GM21390 (cell line): Measurements from ENCODE around the gene TP53AIP1.
A peak's percentile ranks its signal among the peaks of the same experiment; 100 is the strongest.

Experiments
- ATAC-seq: cut with Tn5 transposase; IDR thresholded peaks from one replicate; pipeline ENCODE4 v1.9.1; 2021; ENCODE audit not compliant: unreplicated experiment

The TP53AIP1 gene, protein sequence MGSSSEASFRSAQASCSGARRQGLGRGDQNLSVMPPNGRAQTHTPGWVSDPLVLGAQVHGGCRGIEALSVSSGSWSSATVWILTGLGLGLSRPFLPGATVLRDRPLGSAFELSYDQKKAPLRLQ

DNA sequence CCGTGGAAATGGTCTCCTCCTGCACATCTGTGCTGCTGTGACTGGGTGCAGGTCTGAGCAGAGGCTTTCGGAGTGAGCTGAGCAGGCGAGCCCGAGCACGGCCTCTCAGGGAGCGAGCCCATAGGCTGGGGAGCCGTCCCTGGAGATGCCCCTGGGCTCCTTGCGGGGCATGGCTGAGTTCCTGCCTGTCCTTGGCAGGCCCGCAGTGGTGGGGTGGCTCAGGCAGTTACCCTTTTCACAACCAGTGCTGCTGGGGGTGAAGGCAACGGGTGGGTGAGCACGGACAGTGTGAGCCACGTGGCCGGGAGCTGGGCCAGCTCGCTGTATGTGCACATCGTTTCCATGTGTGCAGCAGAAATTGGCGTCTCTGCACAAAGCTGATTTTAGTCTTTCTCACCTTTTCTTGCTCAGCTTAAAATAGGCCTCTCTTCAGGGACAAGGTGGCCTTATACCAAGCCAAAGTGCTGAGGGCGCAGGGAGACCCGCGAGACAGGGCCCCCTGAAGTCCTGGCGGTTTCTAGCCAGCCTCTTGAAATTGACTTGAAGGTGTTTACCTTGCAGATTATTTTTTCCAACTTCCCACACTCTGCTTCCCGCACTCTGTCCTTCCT, at the start of gene TP53AIP1:
Gene TP53AIP1 (minus strand): TSS at position 55 of the 611 bp plus-strand sequence. CDS start 5,053 bp downstream, outside the sequence.
- ATAC-seq, result no peak

DNA sequence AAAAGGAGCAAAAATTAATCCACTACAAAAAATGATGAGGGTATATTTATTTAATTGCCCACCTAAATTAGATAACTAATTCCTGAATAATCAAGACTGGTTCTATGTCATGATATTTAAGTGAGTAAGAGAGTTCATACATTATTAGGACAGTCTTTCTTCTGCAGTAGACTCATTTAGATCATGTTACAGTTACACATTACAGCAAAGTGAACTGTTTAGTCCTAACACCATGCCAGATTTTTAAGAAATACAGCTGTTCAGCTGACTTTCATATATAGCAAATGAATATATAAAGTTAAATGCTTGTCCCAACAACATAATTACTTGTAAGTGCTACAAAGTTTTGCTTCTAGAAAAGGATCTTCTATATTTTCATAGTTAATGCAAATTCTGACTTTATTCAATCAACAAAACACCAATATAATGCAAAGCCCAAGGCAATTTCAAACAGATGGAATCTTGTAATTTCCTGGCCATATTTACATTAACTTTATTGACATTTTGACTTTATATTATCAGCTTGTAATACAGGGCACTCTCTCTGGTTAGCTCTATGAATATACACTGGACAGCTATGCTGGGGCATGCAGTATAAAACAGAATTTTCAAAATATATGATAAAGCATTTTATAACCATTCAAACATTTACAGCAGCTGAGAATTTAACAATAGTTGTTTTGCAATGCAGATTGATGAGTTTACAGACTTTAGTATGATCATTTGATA, 45.7 kb upstream of the TP53AIP1 start:
- ATAC-seq, result no peak

DNA sequence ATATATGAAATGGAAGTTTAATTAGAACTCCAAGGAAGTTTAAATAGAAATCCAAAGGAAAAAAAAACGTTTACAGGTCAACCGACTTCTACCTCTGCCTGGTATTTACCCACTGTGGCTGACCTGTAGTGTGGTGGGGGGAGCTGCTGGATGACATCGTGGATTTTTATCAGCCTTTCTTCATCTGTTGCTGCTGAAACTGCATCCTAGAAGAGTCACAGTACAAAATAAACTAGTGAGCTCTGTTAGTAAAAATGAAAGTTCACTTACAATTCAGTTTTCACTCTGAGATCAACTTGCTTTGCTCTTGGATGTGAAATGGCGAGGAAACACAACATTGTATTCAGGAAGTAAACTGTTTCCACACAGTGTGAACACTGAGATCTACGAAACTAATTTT, 43.2 kb upstream of the TP53AIP1 start:
- ATAC-seq, result no peak

DNA sequence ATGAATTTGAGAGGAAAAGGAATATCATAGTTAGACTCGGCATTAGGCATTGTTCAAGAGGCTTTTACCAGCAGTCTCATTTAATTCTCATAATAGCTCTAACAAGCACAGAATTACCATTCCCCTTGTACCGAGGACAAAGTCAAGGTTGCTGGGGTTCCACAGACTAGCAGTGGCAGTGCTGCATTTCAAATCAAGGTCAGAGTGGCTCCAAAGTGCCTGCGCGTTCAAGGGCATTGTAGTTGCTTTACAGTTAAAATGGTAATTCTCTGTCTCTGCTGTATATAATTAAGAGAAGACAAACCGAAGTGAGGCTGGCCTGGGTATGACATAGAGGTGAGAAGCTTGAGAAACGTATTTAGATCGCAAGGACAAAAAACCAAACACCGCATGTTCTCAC, 40.4 kb upstream of the TP53AIP1 start:
- no peak for ATAC-seq

DNA sequence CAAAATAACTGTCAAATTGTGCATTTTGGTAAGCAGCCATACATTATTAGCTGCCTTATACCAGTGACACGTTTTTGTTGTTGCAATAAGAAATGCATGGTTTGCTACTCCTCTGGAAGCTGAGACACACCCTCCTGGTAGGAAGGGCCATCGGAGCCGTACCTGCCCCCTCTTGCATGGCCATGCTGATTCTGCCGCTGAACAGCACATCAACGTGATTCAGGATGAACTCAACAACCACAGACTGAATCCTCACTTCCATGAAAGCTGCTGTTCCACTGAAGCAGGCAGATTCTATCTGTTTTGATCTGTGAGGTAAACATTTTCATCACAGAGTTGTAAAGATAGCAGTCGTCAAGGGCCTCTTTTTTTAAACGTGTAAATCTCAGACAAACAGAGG, 38.6 kb upstream of the TP53AIP1 start:
- ATAC-seq, result no peak

DNA sequence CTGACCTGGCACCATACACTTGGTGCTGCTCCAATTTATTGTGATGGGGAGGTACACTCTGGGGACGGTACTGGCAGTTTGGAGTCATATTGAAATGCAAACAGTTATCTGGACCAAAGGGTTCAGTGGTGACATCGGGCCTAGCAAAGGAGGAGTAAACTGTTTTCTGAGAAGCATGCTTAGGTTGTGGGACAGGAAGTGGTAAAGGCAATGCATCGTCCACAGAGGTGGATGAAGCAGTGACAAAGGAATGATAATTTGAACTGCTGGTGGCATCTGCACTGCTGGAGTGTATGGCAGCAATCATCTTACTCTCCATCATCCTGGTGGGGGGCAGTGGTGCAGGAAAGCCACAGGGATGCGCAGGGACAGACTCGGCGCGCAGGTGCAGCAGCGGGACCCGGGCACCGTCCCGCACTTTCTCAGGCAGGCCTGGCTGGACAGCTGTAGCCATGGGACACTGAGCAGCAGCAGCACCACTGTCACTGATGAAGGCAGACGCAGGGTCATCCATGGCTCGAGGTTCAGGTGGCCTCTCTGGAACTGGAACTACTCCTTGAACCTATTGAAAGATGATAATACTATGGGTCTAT, 28.0 kb upstream of the TP53AIP1 start:
- no peak for ATAC-seq

DNA sequence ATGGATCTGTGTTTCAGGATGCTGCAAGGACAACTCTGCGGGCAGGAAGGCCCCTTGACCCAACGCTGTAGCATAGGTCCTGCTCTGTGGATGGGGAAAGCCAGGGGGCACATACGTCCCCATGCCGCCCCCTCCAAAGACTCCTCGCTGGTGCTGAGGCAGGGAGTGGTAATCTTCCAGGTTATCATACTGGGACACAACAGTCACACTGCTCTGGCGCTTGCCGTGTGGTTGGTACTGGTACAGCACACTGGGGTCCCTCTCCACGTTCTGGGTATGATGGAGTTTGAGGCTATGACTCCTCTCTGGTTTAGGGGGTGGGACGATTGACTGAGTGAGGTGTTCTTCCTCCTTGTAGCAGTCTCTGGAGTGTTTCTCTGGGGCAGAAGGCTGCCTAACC, 26.2 kb upstream of the TP53AIP1 start:
- ATAC-seq, result no peak

DNA sequence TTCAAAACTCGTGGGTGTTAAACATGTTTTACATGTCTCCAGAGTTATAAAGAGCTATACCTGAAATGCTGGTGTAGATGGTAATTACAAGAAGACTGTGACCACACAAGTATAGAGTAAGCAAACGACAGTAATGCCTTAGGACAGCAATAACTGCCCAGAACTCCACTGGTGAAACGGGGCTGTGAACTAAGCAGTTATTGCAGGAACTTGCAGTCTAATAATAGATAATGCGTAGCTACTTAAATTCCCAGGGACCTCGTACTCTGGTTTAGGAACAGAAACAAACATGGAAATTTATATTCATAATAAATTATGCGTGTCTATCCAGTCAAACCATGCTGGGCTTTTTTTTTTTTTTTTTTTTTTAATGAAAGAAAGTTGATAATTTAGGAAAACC, 24.9 kb upstream of the TP53AIP1 start:
- ATAC-seq, result no peak

DNA sequence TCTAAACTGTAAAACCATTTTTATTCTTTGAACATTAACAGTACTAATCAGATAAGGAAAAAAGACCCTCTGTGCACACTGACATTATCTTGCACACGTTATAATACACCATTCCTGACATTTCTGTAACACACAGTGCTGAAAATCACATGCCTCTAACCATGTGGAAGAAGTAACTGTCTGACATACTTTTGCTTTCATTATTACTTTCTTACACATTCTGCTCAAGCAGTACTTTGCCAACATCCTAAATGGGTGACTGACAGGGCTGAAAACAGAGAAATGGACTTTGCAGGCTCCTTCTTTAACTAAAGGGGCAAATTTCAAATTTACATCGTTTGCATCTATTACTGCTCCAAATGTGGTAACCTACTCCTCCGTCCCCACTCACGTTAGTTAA, 22.8 kb upstream of the TP53AIP1 start:
- peak; percentile 99 for ATAC-seq

DNA sequence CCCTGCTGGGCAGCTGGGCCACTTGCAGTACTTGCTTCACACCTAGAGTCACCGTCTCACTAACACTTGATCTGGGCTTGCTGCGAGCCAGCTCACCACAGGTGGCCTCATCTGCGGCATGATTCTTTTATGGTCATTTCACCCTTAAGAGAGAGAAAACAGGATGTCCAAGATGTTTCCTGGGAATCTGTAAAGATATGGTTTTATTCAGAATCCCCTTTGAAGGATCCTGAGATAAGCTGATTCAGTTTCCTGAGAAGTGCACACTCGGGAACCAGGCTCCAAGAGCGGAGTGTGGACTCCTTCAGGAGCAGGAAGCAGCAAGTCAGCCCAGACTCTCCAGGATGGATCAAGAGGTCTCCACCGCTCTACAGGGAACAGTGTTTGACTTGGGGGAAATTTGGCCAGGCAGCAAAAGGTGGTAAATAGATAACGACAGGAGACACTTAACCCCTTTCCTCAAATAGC, 21.8 kb upstream of the TP53AIP1 start:
- no peak for ATAC-seq

DNA sequence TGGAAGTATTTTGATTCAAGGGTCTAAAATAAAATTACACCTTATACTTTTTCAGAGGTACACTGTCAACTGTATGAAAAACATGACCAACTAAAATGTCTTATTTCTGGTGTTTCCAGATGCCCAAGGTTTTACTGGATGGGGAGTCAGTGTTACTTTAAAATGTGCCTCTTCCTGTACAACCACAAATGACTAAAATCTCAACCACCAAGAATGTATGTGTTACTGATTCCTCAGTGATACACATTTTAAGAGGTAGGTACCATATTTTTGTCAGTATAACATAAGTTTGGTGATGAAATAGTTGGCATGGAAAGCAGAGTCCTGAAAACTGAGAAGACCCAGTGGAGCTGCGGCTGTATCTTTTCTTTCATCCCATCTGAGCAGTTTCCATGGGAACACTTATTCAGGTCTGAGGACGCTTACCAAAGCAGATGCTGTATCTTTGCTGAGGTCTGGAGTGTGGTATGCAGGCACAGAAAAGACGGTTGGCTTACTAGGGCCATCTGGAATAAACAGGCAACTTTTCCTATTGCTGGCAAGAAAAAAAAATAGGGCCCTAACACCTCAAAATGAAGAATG, 21.2 kb upstream of the TP53AIP1 start:
- no peak for ATAC-seq

DNA sequence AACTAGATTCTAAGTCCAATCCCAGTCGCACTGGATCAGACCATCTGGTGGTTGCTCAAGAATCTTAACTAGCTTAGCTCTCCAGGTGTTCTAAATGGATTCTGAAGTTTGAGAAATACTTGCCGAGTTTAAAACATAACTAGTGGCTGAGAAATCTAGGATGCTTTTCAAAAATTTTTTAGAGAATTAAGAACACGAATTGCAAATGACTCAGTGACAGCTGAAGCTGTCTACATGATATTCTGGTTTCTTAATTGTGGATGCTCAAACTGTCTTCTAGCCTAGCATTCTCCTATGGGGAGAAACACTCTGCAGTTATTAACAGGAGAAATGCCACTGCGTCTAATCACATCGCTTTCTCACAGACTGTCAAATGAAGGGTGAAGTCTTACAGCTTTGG, 20.2 kb upstream of the TP53AIP1 start:
- no peak for ATAC-seq

DNA sequence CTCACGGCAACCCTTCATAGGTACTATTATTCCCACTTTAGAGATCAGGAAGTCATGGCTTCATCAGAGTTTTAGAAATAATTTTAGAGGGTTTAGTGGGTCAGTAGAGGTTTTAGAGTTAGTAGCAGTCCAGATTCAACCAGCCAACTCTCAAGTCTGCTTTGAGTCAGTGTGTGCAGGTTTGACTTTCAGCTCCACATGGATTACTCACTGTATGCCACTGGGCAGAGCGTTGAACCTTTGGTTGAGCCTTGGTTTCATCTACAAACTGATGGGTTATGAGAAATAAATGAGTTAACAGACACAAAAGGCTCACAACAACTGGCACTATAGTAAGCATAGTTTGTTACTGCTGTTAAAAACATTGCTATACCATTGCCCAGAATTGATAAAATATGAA, 19.0 kb upstream of the TP53AIP1 start:
- ATAC-seq, result no peak

DNA sequence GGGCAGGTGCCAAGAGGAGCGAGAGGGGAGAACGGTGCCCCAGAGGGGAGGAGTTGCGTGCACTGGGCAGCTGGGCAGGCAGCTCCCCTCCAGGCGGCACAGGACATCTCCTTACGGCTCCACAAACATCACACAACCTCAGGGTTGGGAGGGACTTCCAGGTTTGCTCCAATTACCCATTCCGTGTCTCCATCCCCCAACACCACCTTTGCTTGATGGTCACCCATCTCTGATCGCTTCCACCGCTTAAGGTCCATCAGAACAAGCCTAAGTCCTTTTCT, 14.5 kb upstream of the TP53AIP1 start:
- ATAC-seq, result no peak

DNA sequence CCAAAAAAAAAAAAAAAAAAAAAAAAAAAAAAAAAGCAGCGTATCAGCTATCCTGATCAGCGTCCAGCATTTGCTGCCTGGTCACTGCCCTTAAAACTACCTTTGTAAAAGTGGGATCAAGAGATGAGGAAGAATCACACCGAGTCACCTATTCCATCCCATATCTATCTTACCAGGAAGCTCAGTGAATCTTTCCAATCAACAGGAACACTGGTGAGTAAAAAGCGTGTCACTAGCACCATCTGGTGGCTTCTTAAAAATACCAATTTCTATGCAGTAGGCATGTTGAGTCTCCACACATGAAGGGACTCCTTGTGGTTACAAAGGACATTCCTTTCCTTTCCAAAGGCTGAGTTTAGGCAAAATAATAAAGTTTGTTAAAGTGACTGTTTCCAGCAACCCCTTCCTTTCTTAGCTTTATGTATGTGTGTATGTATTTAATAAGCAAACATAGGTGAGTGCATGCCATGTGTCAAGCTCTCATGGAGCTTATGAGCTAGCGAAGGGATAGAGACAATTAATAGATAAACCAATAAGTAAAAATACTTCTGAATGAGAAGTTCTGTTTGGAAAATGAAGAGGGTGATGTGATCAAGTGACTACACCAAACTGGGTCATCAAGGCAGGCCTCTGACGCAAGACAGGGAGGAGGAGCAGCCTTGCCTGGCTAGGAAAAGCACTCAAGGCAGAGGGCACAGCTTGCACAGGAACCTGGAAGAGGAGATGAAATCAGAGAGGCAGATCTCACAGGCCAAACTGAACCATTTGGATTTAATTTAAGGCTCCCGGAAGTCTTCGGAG, 13.9 kb upstream of the TP53AIP1 start:
- peak; percentile 60 for ATAC-seq

DNA sequence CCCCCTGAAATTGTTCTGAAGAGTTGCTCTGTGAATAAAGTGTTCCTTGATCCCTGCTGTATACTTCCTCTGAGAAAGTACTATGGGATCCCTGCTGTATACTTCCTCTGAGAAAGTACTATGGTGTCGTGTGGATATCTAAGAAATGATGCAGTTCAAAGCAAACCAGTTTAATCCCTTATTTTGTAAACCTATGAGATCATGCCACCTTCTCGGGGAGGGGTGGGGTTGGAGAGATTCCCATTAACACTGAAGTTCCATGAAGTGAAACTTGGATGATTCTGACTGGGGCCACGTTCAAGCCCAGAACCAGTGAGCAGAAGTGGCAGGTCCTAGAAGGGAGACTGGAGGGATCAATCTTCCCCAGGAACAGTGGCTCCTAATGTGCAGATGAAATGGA, 13.0 kb upstream of the TP53AIP1 start:
- ATAC-seq, result no peak

DNA sequence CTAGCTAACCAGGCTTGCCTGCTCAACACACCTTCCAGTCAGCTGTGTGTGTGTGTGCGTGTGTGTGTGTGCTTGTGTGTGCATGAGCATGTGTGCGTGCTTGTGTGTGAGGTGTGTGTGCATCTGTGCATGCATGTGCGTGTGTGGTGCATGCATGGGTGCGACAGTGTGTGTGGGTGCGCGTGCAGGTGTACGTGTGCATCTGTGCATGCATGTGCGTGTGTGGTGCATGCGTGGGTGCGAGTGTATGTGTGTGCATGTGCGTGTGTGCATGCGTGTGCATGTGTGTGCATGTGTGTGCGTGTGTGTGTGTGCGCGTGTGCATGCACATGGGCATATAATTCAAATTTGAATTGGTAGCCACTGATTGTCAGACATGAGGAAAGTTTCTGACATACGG, 10.5 kb upstream of the TP53AIP1 start:
- ATAC-seq, result no peak

DNA sequence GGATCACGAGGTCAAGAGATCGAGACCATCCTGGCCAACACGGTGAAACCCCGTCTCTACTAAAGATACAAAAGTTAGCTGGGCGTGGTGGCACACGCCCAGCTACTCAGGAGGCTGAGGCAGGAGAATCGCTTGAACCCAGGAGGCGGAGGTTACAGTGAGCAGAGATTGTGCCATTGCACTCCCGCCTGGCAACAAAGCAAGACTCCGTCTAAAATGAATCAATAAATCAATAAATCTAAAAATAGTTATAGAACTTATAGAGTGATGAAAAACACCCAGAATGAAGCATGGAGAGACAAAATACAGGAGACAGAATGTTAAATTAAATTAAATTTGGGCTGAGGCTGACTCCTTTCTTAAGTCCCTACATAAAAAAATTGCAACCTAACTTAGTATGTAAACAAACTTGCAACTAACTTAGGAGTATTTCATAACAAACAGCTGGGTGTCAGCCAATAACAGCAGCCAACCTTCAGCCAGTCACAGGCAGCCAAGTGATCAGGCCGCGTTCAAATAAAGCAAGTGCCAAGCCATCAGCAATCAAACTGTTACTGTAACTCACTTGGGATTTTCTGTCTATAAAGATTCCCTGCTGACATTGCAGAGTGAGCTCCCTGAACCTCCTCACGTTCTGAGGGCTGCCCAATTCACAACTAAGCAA, 7.3 kb upstream of the TP53AIP1 start:
- no peak for ATAC-seq

DNA sequence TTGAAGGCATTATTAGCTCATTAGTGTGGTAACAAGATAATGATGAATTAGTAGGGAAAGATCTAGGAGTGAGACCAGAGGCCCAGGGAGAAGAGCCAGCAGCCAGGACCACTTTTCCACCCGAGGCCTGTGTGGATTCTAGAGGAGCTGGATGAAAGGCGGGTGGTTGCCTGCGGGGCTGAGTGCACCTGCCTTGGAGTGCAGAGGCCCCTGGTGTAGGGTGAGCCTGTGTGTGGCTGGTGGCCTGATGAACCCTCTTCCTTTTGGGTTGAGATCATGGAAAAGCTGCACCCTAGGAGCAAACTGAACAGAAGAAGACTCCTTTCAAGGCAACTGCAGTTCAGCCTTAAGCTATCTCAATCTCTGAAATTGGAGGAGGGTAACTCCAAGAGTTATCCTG, 5.9 kb upstream of the TP53AIP1 start:
- no peak for ATAC-seq

DNA sequence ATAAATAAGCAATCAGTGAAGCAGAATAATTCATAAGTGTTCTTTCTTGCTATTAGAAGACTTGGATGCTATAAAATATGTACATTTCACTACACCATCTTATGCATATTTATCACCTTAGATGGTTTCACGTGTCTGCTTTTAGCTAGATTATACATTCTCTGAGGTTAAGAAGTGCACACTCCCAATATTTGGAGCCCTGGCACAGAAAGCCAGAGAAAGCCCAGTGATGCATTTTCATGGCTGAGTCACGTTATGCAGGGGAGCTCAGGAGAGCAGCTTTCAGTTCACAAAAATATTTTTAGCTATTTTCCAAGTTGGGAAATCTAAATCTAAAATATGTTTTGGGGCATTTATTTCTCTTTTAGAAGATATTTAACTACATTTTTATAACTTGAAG, 5.1 kb upstream of the TP53AIP1 start:
- no peak for ATAC-seq

DNA sequence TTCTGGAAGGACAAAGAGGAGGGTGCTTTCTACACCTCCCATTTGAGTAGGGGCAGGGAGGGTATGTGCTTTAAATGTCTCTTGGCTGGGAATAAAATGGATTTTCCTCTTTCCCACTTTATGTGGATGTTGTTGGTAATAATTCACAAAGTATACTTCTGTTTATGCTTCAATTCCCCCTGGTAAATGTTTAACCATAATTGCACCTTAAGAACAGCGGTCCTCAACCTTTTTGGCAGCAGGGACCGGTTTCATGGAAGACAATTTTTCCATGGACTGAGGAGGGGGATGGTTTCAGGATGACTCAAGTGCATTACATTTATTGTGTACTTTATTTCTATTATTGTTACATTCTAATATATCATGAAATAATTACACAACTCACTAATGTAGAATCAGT, 4.0 kb upstream of the TP53AIP1 start:
- ATAC-seq, result no peak
